A549 treated with Mapracorat at 1 μM for 4 hours (cell line): Measurements from ENCODE around the gene RAB1B. TPM values are rescaled to one million over a fixed set of nuclear protein-coding genes. Genes with fewer than 3 reads are reported as not detected.

Source experiments
- total RNA-seq: library from RNA; stranded (reverse); fragments of 200-300 nt; extraction: Qiagen RNA extraction; gene quantifications from 5 replicates; pipeline ENCODE4 v1.2.3, GENCODE V29; 2022

The RAB1B gene
- total RNA-seq: 128 to 156 TPM (median 142 TPM) in 5 replicates

GRCh38 chr11:66268244-66268951 lies at the start of gene RAB1B:
RAB1B (plus strand) TSS chr11:66268639; CDS start chr11:66268680, 41 bp downstream.

GRCh38 chr11:66277471-66278362 lies 9.3 kb downstream of the RAB1B start, which contains the start of gene CNIH2:
CNIH2 (plus strand) TSS chr11:66278175; CDS start chr11:66278457, 282 bp downstream.

GRCh38 chr11:66288671-66289547 lies 20.5 kb downstream of the RAB1B start, which contains the start of gene YIF1A:
YIF1A (minus strand) TSS chr11:66289143; CDS start chr11:66288985, 158 bp downstream.

GRCh38 chr11:66291706-66292542 lies 23.5 kb downstream of the RAB1B start, which contains the start of gene TMEM151A:
TMEM151A (plus strand) TSS chr11:66291894; CDS start chr11:66292014, 120 bp downstream.

GRCh38 chr11:66316849-66317251 lies 48.4 kb downstream of the RAB1B start, which contains the start of gene CD248:
CD248 (minus strand) TSS chr11:66317044; CDS start chr11:66317027, 17 bp downstream.

Other genes with a start within 250 kb of the RAB1B start
- gene CATSPER1, start 242.2 kb upstream of the RAB1B start, total RNA-seq: 1.2 to 2.2 TPM (median 1.7 TPM) in 5 replicates
- not detected in 5 replicates for gene GAL3ST3, start 219.5 kb upstream of the RAB1B start, total RNA-seq
- 169 to 179 TPM (median 172 TPM) in 5 replicates for gene SF3B2, start 216.3 kb upstream of the RAB1B start, total RNA-seq
- 58.3 to 88.8 TPM (median 77.4 TPM) in 5 replicates for gene PACS1, start 198.4 kb upstream of the RAB1B start, total RNA-seq
- gene KLC2, start 10.9 kb upstream of the RAB1B start, total RNA-seq: 35.5 to 49.9 TPM (median 45.3 TPM) in 5 replicates
- 2.2 to 3.4 TPM (median 2.4 TPM) in 5 replicates for gene CNIH2, start 9.5 kb downstream of the RAB1B start, total RNA-seq
- 94.5 to 120 TPM (median 118 TPM) in 5 replicates for gene YIF1A, start 20.5 kb downstream of the RAB1B start, total RNA-seq
- gene TMEM151A, start 23.3 kb downstream of the RAB1B start, total RNA-seq: 1.9 to 4.0 TPM (median 3.6 TPM) in 5 replicates
- not detected in 5 replicates for gene CD248, start 48.4 kb downstream of the RAB1B start, total RNA-seq
- 23.9 to 37.3 TPM (median 32.9 TPM) in 5 replicates for gene RIN1, start 67.8 kb downstream of the RAB1B start, total RNA-seq
- 74.1 to 98.9 TPM (median 84.5 TPM) in 5 replicates for gene BRMS1, start 76.5 kb downstream of the RAB1B start, total RNA-seq
- 12.7 to 20.1 TPM (median 17.5 TPM) in 5 replicates for gene B4GAT1, start 79.0 kb downstream of the RAB1B start, total RNA-seq
- gene SLC29A2, start 103.1 kb downstream of the RAB1B start, total RNA-seq: 6.4 to 7.5 TPM (median 6.8 TPM) in 5 replicates
- gene NPAS4, start 152.4 kb downstream of the RAB1B start, total RNA-seq: not detected in 5 replicates
- 96.7 to 118 TPM (median 111 TPM) in 5 replicates for gene MRPL11, start 170.2 kb downstream of the RAB1B start, total RNA-seq
- gene PELI3, start 198.3 kb downstream of the RAB1B start, total RNA-seq: 3.6 to 5.6 TPM (median 5.1 TPM) in 5 replicates
- gene DPP3, start 211.8 kb downstream of the RAB1B start, total RNA-seq: 52.7 to 59.0 TPM (median 57.5 TPM) in 5 replicates
- gene BBS1, start 242.0 kb downstream of the RAB1B start, total RNA-seq: 8.2 to 11.7 TPM (median 9.5 TPM) in 5 replicates